ENCODE results near the gene TRPV6. TPM values are rescaled to one million over a fixed set of nuclear protein-coding genes. Genes with fewer than 3 reads are reported as not detected.

TRPV6 gene
- total and polyA plus RNA-seq, 2 experiments from 2014 or later: 3.5 to 3.7 TPM

- no peaks in the 10 kb centered on the region for H3K4me1 ChIP-seq (ENCODE audit: insufficient read depth)
- TF ChIP-seq EZH2phosphoT487 (IDR thresholded peaks at IDR 0.05; ENCODE audit: low read depth, severe bottlenecking, unreplicated experiment) (no peak), EZH2 (IDR thresholded peaks at IDR 0.05; ENCODE audit: borderline replicate concordance) (no peak), CTCF (IDR thresholded peaks at IDR 0.05; ENCODE audit: poor library complexity) (no peak)
- no peak overlapping the region for H3K4me2 ChIP-seq
- H3K9me3 ChIP-seq (ENCODE audit: low read depth): no peaks in the 10 kb centered on the region
- 77% methylated on average over 7 of the region's 7 CpGs for WGBS (ENCODE audit: low lambda C conversion rate, missing lambda C conversion rate)
- no peak overlapping the region for H3K27ac ChIP-seq
- no peak overlapping the region for H3K4me3 ChIP-seq
- no peaks in the 10 kb centered on the region for H3K36me3 ChIP-seq (replicated peaks; ENCODE audit: insufficient read depth, low read depth)
- no peaks in the 10 kb centered on the region for H3K79me2 ChIP-seq
- no peaks in the 10 kb centered on the region for H4K20me1 ChIP-seq (ENCODE audit: insufficient read depth, poor library complexity, severe bottlenecking)
- H2AFZ ChIP-seq: no peak overlapping the region
- DNase-seq (ENCODE audit: low spot score): no peak
- no peaks in the 10 kb centered on the region for H3K27me3 ChIP-seq
- H3K9me2 ChIP-seq (replicated peaks; ENCODE audit: insufficient read depth): no peaks in the 10 kb centered on the region
Observed at GRCh38 chr7:142886866-142887265, 1.3 kb upstream of the TRPV6 start.

- no peak for TF ChIP-seq CTCF (IDR thresholded peaks at IDR 0.05; ENCODE audit: poor library complexity)
- TF ChIP-seq EZH2 (IDR thresholded peaks at IDR 0.05; ENCODE audit: borderline replicate concordance): no peak
- no peak for TF ChIP-seq EZH2phosphoT487 (IDR thresholded peaks at IDR 0.05; ENCODE audit: low read depth, severe bottlenecking, unreplicated experiment)
- 86% methylated on average over 4 of the region's 4 CpGs for WGBS (ENCODE audit: low lambda C conversion rate, missing lambda C conversion rate)
- H3K4me2 ChIP-seq: no peak overlapping the region
- no peak overlapping the region for H3K27ac ChIP-seq
- no peaks in the 10 kb centered on the region for H3K4me1 ChIP-seq (ENCODE audit: insufficient read depth)
- DNase-seq (ENCODE audit: low spot score): no peak
- no peaks in the 10 kb centered on the region for H3K9me2 ChIP-seq (replicated peaks; ENCODE audit: insufficient read depth)
- H2AFZ ChIP-seq: no peak overlapping the region
- no peaks in the 10 kb centered on the region for H3K36me3 ChIP-seq (replicated peaks; ENCODE audit: insufficient read depth, low read depth)
- H3K4me3 ChIP-seq: no peak overlapping the region
- H3K79me2 ChIP-seq: no peaks in the 10 kb centered on the region
- H4K20me1 ChIP-seq (ENCODE audit: insufficient read depth, poor library complexity, severe bottlenecking): no peaks in the 10 kb centered on the region
- H3K27me3 ChIP-seq: peaks cover 6% of the 10 kb centered on the region
- H3K9me3 ChIP-seq (ENCODE audit: low read depth): no peaks in the 10 kb centered on the region
Observed at GRCh38 chr7:142884286-142884640, 1.3 kb downstream of the TRPV6 start.

DNA sequence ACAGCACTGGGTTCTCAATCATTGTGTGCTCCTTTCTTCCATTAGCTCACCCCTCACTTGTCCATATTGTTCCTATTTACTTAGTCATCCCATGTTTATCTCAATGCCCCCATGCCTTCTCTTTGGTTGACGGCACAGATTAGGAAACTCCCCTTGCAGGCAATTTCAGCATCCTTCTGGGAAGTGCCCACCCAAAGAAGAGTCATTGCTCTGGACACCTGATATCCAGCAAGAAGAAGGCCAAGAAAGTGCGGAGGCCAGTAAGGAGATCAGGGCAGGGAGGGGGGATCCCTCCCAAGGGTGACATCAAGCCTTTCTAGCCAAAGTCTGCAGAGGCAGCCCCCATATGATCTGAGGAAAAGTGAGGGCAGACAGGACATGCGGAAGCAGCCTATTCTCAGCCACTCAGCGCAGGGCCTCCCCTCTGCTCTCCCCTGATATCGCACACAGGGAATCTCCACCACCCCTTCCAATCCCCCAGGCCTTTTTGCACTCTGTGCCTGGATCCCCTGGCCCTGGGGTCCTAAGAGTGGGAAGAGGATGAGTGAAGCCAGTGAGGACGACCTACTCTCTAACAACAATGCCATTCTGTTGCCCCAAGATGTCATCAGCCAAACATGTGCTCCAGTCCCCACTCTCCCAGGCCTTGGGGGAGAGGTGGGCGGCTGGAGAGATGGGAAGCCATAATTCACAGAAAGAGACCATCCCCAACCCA lies 1.8 kb downstream of the TRPV6 start:
- no peak overlapping the region for H3K4me3 ChIP-seq
- no peak for TF ChIP-seq CTCF (IDR thresholded peaks at IDR 0.05; ENCODE audit: poor library complexity)
- no peak for TF ChIP-seq EZH2 (IDR thresholded peaks at IDR 0.05; ENCODE audit: borderline replicate concordance)
- no peak for TF ChIP-seq EZH2phosphoT487 (IDR thresholded peaks at IDR 0.05; ENCODE audit: low read depth, severe bottlenecking, unreplicated experiment)

More for the DNA sequence above, 1.8 kb downstream of the TRPV6 start:
- no peak for DNase-seq (ENCODE audit: low spot score)
- H3K79me2 ChIP-seq: no peaks in the 10 kb centered on the region
- H3K9me3 ChIP-seq (ENCODE audit: low read depth): no peaks in the 10 kb centered on the region
- WGBS (ENCODE audit: low lambda C conversion rate, missing lambda C conversion rate): 81% methylated on average over 7 of the region's 7 CpGs
- no peak overlapping the region for H2AFZ ChIP-seq
- H3K27me3 ChIP-seq: peaks cover 6% of the 10 kb centered on the region
- H3K36me3 ChIP-seq (replicated peaks; ENCODE audit: insufficient read depth, low read depth): no peaks in the 10 kb centered on the region
- H3K4me2 ChIP-seq: no peak overlapping the region
- H4K20me1 ChIP-seq (ENCODE audit: insufficient read depth, poor library complexity, severe bottlenecking): no peaks in the 10 kb centered on the region
- no peaks in the 10 kb centered on the region for H3K4me1 ChIP-seq (ENCODE audit: insufficient read depth)
- H3K27ac ChIP-seq: no peak overlapping the region
- H3K9me2 ChIP-seq (replicated peaks; ENCODE audit: insufficient read depth): no peaks in the 10 kb centered on the region
